HG02759 (cell line): ENCODE data around the gene LCE1D.

ENCODE experiments used
- ATAC-seq: cut with Tn5 transposase; IDR thresholded peaks from one replicate; pipeline ENCODE4 v1.9.1; 2021; ENCODE audit warnings: mild to moderate bottlenecking, moderate library complexity; ENCODE audit not compliant: unreplicated experiment

Gene LCE1D, protein sequence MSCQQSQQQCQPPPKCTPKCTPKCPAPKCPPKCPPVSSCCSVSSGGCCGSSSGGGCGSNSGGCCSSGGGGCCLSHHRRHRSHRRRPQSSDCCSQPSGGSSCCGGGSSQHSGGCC

DNA sequence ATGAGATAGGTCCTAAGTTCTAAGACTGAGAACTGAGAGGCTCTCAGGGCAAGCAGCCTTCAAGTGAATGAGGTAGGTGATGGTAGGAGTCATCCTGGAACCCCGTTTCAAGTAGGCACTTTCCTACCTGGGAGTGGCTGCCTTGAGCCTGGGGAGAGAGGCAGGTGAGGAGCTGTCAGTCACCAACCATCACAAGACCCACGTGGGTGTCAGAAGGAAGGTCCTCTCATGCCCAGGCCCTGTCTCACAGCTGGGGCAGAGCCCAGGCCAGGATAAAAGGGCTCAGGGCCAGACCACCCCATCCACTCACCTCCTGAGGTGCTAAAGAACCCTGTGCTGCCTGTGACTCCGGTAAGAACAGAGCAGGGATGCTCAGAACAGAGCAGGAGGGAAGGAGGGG is at the start of gene LCE1D:
Gene LCE1D, plus strand, starts transcription at position 301 of the 400 bp plus-strand sequence. CDS start 1,074 bp downstream, outside the sequence.
- no peak for ATAC-seq

- no peak for ATAC-seq
Measured at GRCh38 chr1:152747831-152748230, 48.7 kb upstream of the LCE1D start.

DNA sequence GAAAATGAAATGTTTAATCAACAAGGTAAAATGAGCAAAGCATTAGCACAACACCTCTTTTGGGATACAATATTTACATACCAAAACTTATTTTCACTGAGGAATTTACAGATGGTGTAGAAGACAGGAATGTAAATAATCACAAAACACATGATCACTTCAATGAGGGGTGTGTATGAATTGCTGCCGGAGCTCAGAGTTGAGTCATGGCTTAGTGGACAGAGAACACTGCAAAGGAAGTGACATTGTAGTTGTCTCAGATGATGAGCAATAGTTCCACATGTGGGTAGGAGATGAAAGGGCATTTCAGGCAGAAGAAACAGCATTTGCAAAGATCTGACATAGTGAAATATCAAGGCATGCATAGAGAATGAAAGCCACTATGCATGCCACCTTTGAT is 44.3 kb upstream of the LCE1D start:
- ATAC-seq, result no peak

- ATAC-seq, result no peak
Measured at GRCh38 chr1:152753586-152753985, 42.9 kb upstream of the LCE1D start.

- ATAC-seq, result no peak
Measured at GRCh38 chr1:152756872-152757271, 39.6 kb upstream of the LCE1D start.

GRCh38 chr1:152757747-152758146 is 38.8 kb upstream of the LCE1D start, which contains the start of gene KPRP:
Gene KPRP (plus strand): TSS chr1:152758025. CDS start chr1:152759589, 1,564 bp downstream.
- ATAC-seq, result no peak

- no peak for ATAC-seq
Measured at GRCh38 chr1:152758636-152759035, 37.9 kb upstream of the LCE1D start.

DNA sequence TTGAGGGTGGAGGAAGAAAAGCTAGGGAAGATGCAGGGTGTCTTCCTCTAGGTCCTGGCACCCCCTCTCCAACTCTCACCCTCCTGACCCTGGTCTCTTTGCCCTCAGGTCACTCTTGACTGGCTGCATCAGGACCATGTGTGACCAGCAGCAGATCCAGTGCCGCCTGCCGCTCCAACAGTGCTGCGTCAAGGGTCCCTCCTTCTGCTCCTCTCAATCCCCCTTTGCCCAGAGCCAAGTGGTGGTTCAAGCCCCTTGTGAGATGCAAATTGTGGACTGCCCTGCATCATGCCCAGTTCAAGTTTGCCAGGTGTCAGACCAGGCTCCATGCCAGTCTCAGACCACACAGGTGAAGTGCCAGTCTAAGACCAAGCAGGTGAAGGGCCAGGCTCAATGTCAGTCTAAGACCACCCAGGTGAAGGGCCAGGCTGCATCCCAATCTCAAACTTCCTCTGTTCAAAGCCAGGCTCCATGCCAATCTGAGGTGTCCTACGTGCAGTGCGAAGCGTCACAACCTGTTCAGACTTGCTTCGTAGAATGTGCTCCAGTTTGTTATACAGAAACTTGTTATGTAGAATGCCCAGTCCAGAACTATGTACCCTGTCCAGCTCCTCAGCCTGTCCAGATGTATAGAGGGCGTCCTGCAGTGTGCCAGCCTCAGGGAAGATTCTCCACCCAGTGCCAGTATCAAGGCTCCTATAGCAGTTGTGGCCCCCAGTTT is 36.9 kb upstream of the LCE1D start:
- no peak for ATAC-seq

DNA sequence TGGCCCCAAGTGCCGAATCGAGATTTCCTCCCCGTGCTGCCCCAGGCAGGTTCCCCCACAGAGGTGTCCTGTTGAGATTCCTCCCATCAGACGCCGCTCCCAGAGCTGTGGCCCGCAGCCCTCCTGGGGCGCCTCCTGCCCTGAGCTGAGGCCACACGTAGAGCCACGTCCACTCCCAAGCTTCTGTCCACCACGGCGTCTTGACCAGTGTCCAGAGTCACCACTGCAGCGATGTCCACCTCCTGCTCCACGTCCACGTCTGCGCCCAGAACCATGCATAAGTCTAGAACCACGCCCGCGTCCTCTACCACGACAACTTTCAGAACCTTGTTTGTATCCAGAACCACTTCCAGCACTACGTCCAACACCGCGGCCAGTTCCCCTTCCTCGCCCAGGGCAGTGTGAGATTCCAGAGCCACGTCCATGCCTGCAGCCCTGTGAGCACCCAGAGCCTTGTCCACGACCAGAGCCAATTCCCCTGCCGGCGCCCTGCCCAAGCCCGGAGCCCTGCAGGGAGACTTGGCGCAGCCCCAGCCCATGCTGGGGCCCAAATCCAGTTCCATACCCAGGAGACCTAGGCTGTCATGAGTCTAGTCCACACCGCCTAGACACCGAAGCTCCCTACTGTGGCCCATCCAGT is 35.9 kb upstream of the LCE1D start:
- ATAC-seq, result no peak

- no peak for ATAC-seq
Measured at GRCh38 chr1:152761609-152762213, 34.8 kb upstream of the LCE1D start.

DNA sequence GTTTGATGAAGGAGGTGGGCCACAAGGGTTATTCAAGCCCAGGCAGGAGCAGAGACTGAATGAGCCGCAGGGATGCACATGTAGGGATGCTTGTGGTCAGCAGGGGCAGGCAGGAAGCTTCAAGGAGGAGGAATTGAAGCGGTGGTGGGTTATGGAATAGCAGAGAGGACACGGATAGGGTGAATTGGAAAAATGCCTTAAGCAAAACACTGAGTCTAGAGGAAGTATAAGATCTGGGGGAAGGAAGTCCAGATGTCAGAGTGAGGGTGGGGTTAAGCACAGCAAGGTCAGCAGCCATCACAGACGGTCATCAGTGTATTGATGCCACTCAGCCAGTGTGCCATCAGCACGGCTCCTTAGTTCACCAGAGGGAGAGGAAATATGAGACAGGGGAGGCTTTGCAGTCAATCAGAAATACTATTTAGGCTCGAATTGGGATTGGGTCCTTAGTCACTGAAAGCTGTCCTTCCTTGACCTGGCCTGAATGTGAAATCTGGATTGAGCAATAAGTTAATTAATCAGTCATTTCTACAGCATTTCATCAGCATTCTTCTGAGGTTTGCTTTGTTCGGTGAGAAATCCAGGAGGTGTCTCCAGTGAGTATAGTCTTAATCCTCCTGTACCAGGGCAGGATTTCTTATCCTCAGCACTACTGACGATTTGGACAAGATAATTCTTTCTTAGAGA is 27.5 kb upstream of the LCE1D start:
- no peak for ATAC-seq

GRCh38 chr1:152770411-152770810 is 26.1 kb upstream of the LCE1D start:
- no peak for ATAC-seq

- no peak for ATAC-seq
Measured at GRCh38 chr1:152774875-152775274, 21.6 kb upstream of the LCE1D start, which contains the start of gene LCE1F. Gene LCE1F (plus strand): TSS chr1:152775140. CDS start chr1:152776372, 1,232 bp downstream.

GRCh38 chr1:152776361-152776760 is 20.2 kb upstream of the LCE1D start:
- no peak for ATAC-seq

- ATAC-seq, result no peak
Measured at GRCh38 chr1:152777510-152778137, 18.9 kb upstream of the LCE1D start.

GRCh38 chr1:152783095-152783494 is 13.4 kb upstream of the LCE1D start:
- ATAC-seq, result no peak

GRCh38 chr1:152786077-152786476 is 10.4 kb upstream of the LCE1D start, which contains the start of gene LCE1E:
Gene LCE1E (plus strand): TSS chr1:152786257. CDS start chr1:152787300, 1,043 bp downstream.
- no peak for ATAC-seq

DNA sequence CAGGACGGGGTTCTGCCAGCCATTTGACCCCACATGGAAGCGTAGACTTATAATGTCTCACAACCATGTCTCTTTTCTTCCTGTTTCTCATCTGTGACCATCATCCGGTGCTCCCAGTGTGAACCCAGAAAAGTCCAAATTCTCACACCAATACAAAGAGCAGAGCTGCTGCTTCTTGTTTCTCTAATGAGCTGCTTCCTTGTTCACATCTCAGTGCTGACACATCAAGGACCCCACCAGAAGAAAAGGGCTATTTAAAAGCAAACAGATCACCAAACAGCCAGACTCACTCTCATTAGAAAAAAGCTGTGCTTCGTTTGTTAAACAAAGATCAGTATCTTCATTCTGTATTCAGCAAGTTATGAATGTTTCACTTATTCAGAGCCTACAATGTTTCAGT is 835 bp upstream of the LCE1D start:
- no peak for ATAC-seq

DNA sequence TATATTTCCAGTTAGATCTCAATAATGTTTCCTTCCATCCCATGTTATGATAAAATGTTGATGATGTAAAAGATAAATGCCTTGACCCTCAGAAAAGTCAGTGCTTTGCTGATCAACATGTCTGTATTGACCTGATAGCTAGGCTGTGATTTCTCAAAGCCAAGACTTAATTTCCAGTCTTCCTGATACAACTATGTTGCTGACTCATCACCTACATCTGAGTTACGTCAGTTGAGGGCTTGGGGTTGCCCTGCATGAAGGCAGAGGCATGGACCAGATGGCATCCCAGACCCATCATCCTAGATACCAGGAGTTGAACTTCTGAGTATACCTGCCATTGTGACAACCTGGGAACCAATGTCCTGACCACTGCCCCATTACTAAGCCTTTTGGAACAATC is 4.8 kb downstream of the LCE1D start:
- no peak for ATAC-seq

DNA sequence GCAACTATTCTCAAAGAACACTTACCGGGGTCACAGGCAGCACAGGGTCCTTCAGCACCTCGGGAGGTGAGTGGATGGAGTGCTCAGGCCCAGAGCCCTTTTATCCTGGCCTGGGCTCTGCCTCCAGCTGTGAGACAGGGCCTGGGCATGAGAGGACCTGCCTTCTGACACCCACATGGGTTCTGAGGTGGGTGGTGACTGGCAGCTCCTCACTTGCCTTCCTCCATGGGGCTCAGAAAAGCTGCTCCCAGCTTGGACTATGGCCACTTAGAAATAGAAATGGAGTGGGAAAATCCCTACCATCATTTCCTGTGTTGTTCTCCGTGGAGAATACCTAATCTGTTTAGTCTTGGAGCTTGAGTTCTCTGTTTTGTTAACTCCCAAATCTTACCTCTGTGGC is 10.1 kb downstream of the LCE1D start, which contains the start of gene LCE1C:
Gene LCE1C, minus strand, starts transcription at position 76 of the 400 bp plus-strand sequence. CDS start 1,173 bp downstream, outside the sequence.
- no peak for ATAC-seq
